Uterus (tissue), 4 donors: ENCODE data around the gene ITPR2. TPM values are rescaled to one million over a fixed set of nuclear protein-coding genes. Genes with fewer than 3 reads are reported as not detected.
A peak's percentile ranks its signal among the peaks of the same experiment; 100 is the strongest.

Experiments
- DNase-seq, 2 donors: peaks; one replicate each; pipeline ENCODE4 v3.0.0-alpha.2; 2019 to 2020
- H3K27ac ChIP-seq, 2 donors: fragments of 200-600 bp; sonication (generic); 1 replicate in 1 of 2; 2 replicates in 1 of 2; pipeline ENCODE4 v1.5.1; 2016 to 2018
- H3K27me3 ChIP-seq, 2 donors: fragments of 200-600 bp; sonication (generic); one replicate each; pipeline ENCODE4 v1.5.1; 2018 to 2019; ENCODE audit warnings: control low read depth in 1 of 2
- H3K36me3 ChIP-seq, 2 donors: fragments of 200-600 bp; sonication (generic); one replicate each; pipeline ENCODE4 v1.5.1; 2019; ENCODE audit warnings: control low read depth in 1 of 2
- H3K4me1 ChIP-seq, 2 donors: fragments of 200-600 bp; sonication (generic); one replicate each; pipeline ENCODE4 v1.5.1; 2018 to 2019; ENCODE audit warnings: control low read depth in 1 of 2
- H3K4me3 ChIP-seq, 2 donors: fragments of 200-600 bp; sonication (generic); 1 replicate in 1 of 2; 2 replicates in 1 of 2; pipeline ENCODE4 v1.5.1; 2018 to 2019; ENCODE audit warnings: mild to moderate bottlenecking in 1 of 2
- H3K9me3 ChIP-seq, 2 donors: fragments of 200-600 bp; sonication (generic); one replicate each; pipeline ENCODE4 v1.5.1; 2019; ENCODE audit warnings: control low read depth in 1 of 2
- POLR2A ChIP-seq, 2 donors: fragments of 450-650 bp; IDR thresholded peaks; one replicate each; pipeline ENCODE4 v1.6.1; 2016; ENCODE audit warnings: antibody characterized with exemption in 2 of 2, mild to moderate bottlenecking in 1 of 2, moderate library complexity in 1 of 2
- intact Hi-C: fragments of 100-400 bp; cut with DNase I; formaldehyde crosslinking; loops from one replicate; pipeline ENCODE4 v1.15.1; 2023; ENCODE audit warnings: low total_unique reads
- total RNA-seq, 4 donors: library from RNA; depleted of rRNA in 3 of 4; stranded (reverse); fragments of >200 nt in 3 of 4; gene quantifications; one replicate each; pipeline versions ENCODE4 v1.1.0 to v1.2.4, GENCODE V29; 2014 to 2023
- TF ChIP-seq, protein P1 (sequence below), 4 experiments: fragments of 200-600 bp in 2 of 4; fragments of 450-650 bp in 2 of 4; sonication (generic) in 2 of 4; IDR thresholded peaks; one replicate each; pipeline ENCODE4 v1.5.1; 2016 to 2019; ENCODE audit warnings: antibody characterized with exemption in 4 of 4, mild to moderate bottlenecking in 2 of 4, moderate library complexity in 1 of 4
- donor health status: DM: yes; HTN: yes; CAD: no.

ITPR2 gene
- total RNA-seq, 4 donors from 2014 or later = 53.5 to 271 (median 60.4) TPM

DNA sequence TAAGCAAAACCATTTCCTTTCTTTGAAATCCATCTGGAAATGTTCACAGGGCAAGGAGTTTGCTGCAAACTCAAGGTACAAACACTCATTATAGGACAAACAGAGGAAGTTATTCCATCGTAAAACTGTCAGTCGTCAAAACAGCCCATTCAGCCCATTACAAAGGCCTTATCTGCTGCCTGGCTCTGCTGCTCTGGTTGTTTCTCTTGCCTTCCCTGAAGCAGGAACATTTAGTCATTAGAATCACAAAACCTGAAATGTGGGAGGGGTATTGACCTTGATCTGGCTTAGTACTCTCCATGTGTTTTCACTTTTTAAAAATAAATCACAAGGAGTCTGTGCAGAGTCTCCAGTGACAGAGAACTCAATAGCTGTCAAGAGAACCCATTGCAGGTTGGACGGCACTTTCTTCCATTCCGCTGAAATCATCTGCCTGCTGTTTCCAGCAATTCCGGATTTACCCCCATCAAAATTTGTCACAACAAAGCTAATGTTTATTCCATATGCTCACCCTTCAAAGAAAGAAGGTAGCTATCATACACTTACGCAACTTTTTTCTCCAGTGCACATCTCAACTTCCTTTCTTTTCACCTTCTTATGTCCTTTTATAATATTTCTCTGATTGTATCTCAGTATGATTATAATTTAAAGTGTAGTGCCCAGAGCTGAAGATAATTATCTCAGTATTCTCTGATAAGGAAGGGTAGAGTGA lies 24.6 kb upstream of the ITPR2 start:
- Histone ChIP-seq H3K9me3 (no peaks in the 10 kb centered on the region), H3K4me3 (no peak overlapping the region), H3K36me3 (no peaks in the 10 kb centered on the region), H3K27ac (no peak overlapping the region), H3K4me1 (no peaks in the 10 kb centered on the region), H3K27me3 (no peaks in the 10 kb centered on the region)
- DNase-seq = no peak
- intact Hi-C loops = no loop called here
- TF ChIP-seq, protein P1, sequence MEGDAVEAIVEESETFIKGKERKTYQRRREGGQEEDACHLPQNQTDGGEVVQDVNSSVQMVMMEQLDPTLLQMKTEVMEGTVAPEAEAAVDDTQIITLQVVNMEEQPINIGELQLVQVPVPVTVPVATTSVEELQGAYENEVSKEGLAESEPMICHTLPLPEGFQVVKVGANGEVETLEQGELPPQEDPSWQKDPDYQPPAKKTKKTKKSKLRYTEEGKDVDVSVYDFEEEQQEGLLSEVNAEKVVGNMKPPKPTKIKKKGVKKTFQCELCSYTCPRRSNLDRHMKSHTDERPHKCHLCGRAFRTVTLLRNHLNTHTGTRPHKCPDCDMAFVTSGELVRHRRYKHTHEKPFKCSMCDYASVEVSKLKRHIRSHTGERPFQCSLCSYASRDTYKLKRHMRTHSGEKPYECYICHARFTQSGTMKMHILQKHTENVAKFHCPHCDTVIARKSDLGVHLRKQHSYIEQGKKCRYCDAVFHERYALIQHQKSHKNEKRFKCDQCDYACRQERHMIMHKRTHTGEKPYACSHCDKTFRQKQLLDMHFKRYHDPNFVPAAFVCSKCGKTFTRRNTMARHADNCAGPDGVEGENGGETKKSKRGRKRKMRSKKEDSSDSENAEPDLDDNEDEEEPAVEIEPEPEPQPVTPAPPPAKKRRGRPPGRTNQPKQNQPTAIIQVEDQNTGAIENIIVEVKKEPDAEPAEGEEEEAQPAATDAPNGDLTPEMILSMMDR (IDR thresholded peaks at IDR 0.05) = no peak
- TF ChIP-seq POLR2A (IDR thresholded peaks at IDR 0.05) = no peak

DNA sequence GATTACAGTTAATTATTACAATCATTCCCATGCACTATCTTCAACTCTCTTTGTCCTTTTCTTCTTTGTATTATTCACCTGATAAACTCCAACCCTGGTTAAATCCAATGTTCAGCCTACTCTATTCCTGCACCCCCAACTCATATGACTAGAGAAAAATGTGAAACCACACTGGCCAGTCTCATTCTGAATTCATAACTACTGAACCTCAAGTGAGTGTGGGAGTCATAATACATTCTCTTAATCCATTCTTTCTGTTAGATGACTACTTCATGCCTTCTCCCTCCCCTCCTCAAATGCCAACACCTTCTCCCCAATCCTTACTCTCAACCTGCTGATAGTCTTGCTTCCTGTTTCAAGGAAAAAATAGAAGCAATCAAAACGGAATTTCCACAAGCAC lies 22.3 kb upstream of the ITPR2 start:
- DNase-seq = no peak
- TF ChIP-seq POLR2A (IDR thresholded peaks at IDR 0.05) = no peak
- TF ChIP-seq, protein P1 (IDR thresholded peaks at IDR 0.05) = no peak
- intact Hi-C loops = no loop called here
- Histone ChIP-seq H3K4me1 (no peaks in the 10 kb centered on the region), H3K36me3 (no peaks in the 10 kb centered on the region), H3K4me3 (no peak overlapping the region), H3K27me3 (no peaks in the 10 kb centered on the region), H3K27ac (no peak overlapping the region), H3K9me3 (no peaks in the 10 kb centered on the region)

DNA sequence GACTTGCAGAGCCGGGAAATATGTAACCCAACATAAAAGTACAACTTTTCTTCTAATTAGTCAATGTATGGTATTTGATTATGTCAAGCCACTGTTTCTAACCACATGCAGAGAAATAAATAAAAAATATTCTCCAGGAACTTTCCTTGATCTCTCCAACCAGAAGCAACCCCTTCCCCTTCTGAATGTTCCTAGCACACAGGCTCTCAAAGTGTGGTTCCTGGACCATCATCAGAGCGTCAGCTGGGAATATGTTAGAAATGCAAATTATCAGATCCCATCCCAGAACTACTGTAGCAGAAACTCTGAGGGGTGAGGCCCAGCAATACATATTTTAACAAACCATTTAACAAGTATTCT lies 21.0 kb upstream of the ITPR2 start:
- no peak for TF ChIP-seq POLR2A (IDR thresholded peaks at IDR 0.05)
- TF ChIP-seq, protein P1 (IDR thresholded peaks at IDR 0.05) = no peak
- DNase-seq = no peak
- Histone ChIP-seq H3K4me3 (no peak overlapping the region), H3K4me1 (no peaks in the 10 kb centered on the region), H3K9me3 (no peaks in the 10 kb centered on the region), H3K27ac (no peak overlapping the region), H3K27me3 (no peaks in the 10 kb centered on the region), H3K36me3 (no peaks in the 10 kb centered on the region)
- intact Hi-C loops = no loop called here

DNA sequence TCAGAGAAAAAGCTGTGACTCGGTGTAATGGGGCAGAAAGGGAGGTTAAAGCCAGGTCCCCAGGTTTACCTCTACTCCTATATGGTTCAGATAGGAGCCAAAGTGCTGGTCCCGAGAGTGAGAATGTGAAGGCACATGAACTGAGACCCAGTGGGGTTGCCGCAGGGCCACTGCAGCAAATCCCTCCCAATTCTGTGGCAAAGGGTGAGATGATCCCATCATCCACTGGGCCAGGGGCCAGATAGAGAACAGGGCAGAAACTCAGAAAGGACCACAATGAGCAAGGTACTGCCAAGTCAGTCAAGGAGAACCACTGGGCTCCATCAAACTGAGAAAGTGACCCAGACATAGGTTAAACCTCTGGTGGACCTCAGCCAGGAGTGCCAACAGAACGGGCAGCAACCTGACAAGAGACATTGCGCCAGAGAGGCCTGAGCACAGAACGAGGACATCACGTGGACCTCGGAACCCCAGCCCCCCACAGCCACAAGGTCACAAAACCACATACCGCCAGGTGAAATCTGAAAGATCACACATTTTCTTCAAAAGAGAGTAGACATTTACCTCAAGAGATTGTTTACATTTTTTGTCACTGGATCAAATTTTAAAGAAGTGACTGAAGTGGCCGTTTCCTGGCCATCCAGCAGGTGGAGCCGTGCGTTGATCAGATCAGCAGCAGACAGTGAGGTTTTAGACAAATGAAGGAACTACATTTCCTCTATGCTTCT lies 20.5 kb upstream of the ITPR2 start:
- TF ChIP-seq, protein P1 (IDR thresholded peaks at IDR 0.05) = peak; percentile 81 to 90 (median 86)
- no peak for TF ChIP-seq POLR2A (IDR thresholded peaks at IDR 0.05)
- no peaks in the 10 kb centered on the region for H3K9me3 ChIP-seq
- H3K27ac ChIP-seq = no peak overlapping the region
- H3K4me1 ChIP-seq = no peaks in the 10 kb centered on the region
- peak; percentile 50 to 52 for DNase-seq
- H3K27me3 ChIP-seq = no peaks in the 10 kb centered on the region
- H3K4me3 ChIP-seq = no peak overlapping the region
- no peaks in the 10 kb centered on the region for H3K36me3 ChIP-seq
- intact Hi-C loops = no loop called here

DNA sequence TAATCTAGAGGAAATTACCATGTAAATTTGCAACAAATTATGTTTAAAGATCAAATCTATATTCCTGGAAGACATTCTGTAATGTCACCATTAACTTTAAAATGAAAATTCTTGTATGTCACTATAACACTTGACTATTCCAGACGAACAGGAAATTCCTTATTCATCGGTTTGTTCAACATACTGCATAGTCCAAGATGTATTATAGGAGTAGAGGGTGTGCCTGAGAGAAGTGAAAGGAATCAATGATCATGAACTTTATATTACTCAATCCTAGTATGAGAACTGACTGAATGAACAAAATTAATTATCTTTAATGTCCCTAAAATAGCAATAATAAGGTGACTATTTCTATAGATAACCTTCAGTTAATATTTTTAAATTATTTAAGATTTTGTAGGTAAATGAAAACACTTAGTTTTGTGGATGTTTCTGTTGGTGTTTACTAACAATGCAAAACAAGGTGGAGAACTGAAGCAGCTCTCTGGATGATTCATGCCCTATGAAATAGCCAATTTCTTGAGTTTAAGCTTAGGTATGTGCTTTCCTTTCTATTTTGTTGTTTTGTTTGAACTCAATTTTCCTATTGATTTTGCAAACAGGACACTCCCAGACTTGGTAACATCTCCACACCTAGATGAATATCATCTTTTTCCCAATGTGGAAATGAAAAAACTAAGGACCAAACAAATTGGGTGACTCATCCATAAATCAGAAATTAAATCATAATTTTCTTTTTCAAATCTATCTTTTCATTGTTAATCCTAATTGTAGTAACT lies 18.2 kb upstream of the ITPR2 start:
- Histone ChIP-seq H3K27me3 (no peaks in the 10 kb centered on the region), H3K4me1 (no peaks in the 10 kb centered on the region), H3K9me3 (no peaks in the 10 kb centered on the region), H3K27ac (no peak overlapping the region), H3K4me3 (no peak overlapping the region), H3K36me3 (no peaks in the 10 kb centered on the region)
- DNase-seq = no peak
- intact Hi-C loops = no loop called here
- TF ChIP-seq POLR2A (IDR thresholded peaks at IDR 0.05) = no peak
- TF ChIP-seq, protein P1 (IDR thresholded peaks at IDR 0.05) = no peak
